HG03066 (cell line): ENCODE data around the gene TMEM72.

ENCODE experiments used
- ATAC-seq: cut with Tn5 transposase; IDR thresholded peaks from one replicate; pipeline ENCODE4 v1.9.1; 2021; ENCODE audit warnings: low read depth; ENCODE audit not compliant: unreplicated experiment

TMEM72 gene

DNA sequence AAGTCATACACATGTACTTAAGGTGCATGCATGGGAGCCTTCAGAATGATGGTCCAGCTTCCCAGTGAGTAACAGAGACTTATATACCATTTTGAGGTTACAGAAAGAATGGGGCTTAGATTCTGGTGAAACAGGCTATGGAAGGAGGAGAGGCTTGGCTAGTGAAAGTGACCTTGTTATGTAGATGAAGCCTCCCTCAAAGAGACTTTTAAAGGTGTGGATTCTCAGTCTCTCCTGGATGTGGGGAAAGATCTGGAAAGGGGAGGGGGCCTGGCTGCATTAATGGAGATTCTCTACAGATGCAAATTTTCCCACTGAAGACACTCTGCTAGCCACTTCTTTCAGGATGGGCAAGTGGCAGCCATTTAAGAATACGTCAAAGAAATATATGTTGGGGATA is 54.0 kb downstream of the TMEM72 start:
- ATAC-seq, result no peak

GRCh38 chr10:44965651-44966097 is 54.5 kb downstream of the TMEM72 start:
- ATAC-seq, result no peak

DNA sequence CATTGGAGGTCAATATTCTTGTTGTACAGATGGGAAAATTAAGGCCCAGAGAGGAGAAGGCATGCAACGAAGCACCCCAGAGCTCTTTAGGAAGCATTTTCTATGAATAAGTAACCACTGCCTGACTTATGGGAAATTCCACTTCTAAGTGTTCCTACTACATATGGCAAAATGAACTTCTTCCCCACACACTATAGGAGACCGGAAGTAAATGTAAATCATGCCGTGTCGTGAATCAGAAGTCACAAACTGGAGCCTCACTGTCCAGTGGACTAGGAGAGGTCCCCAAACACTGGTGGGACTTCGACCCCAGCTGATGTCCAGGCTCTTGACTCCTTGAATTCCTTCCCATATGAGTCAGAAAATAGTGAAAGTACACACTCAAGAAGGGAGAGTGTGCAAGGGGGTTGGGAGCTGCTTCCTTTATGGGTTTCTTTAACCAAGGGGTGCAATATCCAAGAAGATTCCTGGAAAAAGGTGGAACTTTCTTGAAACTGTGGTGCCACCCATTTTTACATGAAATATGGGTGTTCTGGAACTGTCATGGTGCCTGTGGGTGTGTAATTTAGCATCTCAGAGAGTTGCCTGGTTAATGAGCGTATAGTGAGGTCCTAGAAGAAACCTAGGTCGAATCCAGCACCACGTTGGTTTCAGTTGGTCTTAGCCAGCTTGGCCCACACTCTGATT is 55.1 kb downstream of the TMEM72 start:
- ATAC-seq, result no peak

DNA sequence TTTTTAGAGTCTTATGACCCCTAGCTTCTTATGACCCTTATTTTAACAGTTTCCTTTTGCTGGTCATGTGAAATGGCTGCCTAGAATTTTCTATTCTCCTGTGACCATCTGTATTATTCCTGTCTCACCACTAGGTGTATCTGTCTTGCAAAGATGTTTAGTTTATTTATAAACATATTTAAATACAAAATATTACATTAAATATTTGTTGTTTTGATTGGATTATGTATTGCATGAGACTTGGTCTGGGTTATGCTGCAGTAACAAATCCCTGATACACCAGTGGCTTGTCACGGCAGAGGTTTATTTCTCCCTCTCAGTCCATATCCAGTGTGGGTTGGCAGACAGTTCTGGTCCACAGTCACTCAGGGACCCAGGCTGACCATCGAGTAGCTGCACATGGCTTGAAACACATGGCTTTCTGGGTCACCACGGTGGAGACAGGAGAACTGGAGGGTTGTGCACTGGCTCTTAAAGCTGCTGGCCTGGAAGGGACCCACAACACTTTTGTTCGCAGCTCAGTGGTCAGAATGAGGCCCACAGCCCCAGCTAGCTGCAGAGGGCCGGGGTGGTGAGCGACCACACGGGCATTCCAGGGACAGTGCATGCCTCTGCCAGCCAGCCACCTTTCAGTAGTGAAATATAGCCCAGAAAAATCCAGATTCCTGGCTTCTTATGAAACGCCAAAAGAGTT is 55.8 kb downstream of the TMEM72 start:
- no peak for ATAC-seq

DNA sequence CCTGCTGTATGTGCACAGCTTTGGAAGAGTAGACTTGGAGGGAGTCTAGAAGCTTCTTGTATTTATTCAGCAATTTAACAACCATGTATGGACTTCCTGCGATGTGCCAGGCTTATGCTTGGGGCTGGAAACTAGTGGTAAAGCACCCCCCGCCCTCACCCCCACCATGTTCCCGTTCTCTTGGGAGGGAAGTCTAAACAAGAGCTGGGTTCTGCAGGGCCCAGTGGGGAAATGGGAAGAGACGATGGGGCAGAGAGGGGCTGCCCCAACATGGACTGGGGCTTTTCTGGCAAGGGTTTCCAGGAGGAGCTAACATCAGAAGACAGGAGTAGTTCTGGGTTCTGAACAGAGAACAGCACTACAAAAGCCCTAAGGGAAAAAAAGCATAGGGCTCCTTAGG is 56.5 kb downstream of the TMEM72 start:
- ATAC-seq, result no peak

DNA sequence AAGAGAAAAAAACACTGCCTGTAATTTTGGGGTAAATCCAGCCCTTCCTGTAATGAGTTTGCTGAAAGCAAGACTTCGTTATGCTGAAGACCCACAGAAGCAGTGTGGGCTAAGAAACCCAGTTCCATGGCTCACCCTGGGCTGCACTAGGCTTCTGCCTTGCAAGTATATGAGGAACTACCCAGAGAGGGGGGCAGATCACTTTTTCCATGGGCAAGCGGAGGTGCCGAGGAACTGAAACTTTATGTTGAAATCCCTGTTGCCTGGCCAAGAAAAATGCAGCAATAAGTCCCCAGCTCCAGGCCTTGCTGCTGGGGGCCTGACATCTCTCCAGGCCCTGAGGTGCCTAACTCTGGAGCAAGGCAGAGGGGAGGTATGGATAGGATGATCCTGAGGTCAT is 57.0 kb downstream of the TMEM72 start:
- no peak for ATAC-seq

GRCh38 chr10:44968500-44969400 is 57.6 kb downstream of the TMEM72 start:
- no peak for ATAC-seq

GRCh38 chr10:44969854-44970253 is 58.7 kb downstream of the TMEM72 start:
- ATAC-seq, result no peak

DNA sequence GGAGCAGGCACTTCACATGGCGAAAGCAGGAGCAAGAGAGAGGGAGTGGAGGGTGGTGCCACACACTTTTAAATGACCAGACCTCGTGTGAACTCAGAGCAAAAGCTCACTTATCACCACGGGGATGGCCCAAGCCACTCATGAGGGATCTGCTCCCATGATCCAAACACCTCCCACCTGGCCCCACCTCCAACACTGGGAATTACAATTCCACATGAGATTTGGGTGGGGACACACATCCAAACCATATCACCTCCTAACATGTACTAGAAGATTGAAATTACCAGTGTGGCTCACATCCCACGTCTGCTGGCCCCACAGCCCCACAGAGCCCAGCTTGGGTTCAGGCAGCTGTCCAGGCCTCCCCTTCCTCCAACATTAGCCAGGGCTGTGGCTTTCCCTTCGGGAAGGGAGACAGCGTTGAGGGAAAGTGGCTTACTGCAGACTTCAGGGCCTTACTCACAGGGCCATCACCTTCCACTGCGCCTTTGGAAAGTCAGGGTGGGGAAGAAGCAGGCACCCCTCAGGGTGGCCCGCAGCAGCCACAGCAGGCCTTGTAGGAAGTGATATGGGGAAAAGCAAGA is 59.8 kb downstream of the TMEM72 start:
- no peak for ATAC-seq

DNA sequence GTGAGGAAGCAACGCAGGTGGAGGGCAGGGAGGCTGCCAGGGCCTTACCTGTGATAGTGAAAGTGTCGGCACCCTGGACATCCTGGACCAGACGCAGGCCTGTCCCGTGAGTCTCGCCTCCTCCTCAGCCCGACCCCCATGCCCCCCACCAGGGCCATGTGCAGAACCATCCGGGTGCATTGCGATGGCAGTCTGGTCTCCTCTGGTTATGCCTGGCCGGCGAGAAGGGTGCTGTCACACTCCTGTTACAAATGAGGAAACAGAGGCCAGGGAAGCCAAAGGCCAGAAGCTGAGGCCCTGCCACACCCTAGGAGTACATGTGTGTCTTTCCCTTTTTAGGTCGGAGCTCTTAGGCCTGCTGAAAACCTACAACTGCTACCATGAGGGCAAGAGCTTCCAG is 60.3 kb downstream of the TMEM72 start:
- no peak for ATAC-seq

- ATAC-seq, result no peak
Measured at GRCh38 chr10:44971935-44972757, 61.0 kb downstream of the TMEM72 start.

DNA sequence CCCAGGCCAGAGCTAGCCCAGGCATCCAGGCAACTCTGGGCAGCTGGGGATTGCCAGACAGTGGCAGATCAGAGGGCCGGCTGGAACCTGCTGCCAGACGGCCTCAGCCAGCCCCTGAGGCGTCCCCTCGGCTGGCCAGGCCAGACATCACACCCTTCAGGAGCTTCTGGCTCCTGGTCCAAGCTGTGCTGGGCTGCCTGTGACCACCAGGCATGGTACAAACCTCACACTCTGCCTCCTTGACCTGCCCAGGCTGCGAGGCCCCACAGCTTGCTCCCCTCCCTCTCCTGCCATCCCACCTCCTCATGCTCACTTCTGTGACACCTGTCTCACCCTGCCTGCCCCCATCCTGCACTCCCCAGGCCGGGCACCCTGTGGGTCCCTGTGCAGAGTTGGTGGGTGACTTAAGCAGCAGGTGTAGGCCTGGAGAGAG is 61.8 kb downstream of the TMEM72 start:
- no peak for ATAC-seq

GRCh38 chr10:44973323-44974081 is 62.4 kb downstream of the TMEM72 start:
- ATAC-seq, result no peak

- no peak for ATAC-seq
Measured at GRCh38 chr10:44974082-44974627, 63.0 kb downstream of the TMEM72 start.

DNA sequence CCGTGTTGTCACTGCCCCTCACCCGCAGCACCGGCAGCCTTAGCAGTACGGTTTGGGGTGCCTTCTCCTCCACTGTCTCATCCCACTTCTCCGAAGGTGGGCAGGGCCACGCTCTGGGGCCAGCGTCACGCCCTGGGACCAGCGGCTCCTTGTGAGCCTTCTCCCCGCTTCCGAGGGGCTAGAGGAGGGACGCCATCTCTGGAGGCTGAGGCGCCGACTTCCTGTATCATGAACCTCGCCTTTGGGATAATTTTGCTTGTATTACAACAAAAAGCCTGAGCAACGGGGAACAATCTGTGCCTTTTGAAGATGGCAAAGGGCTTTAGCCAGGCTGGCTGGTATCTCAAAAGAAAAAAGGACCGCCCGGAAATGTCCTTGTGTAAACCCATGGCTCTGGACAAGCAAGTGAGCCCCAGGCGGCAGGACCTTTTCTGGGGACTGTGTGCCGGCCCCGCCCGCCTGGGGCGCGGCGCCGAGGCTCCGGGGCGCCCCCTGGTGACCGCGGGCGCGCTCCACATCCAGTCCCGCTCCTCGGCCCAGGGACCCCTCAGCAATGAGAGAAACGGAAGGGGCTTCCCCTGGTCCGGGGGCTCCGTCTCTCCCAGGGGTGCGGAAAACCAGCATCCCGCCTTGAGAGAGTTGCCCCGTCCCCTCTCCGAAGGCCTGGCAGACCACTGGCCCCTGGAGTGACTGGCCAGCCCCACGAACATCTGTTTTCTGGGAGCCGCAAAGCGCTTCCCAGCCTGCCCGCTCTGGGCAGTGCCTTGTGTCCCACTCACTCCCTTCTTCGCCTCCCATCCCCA is 63.7 kb downstream of the TMEM72 start:
- ATAC-seq, result peak; percentile 60

- ATAC-seq, result no peak
Measured at GRCh38 chr10:44975431-44976331, 64.5 kb downstream of the TMEM72 start.
